Kidney (tissue), 14 donors: Measurements from ENCODE around the gene ARFGEF3. TPM values are rescaled to one million over a fixed set of nuclear protein-coding genes. Genes with fewer than 3 reads are reported as not detected.
A peak's percentile ranks its signal among the peaks of the same experiment; 100 is the strongest.

Experiments
- DNase-seq, 5 donors: peaks; one replicate each; pipeline ENCODE4 v3.0.0-alpha.2; 2013 to 2020
- FAIRE-seq: peaks from 2 replicates; lab custom pipeline; 2012; peaks lifted over from hg19 to GRCh38; lab: Jason Lieb, UNC
- H3K27ac ChIP-seq, 2 donors: one replicate each; pipeline ENCODE4 v1.7.0; 2013; ENCODE audit warnings: low read depth in 2 of 2, low read length in 2 of 2, inconsistent platforms in 1 of 2
- H3K27me3 ChIP-seq: one replicate; pipeline ENCODE4 v1.7.1; 2013; ENCODE audit warnings: low read length, inconsistent platforms; ENCODE audit not compliant: control insufficient read depth, insufficient read depth
- H3K36me3 ChIP-seq, 3 donors: one replicate each; pipeline versions ENCODE4 v1.7.0 to v1.7.1; 2013; ENCODE audit warnings: low read length in 3 of 3, control low read depth in 1 of 3, inconsistent platforms in 1 of 3; ENCODE audit not compliant: insufficient read depth in 3 of 3, control insufficient read depth in 2 of 3
- H3K4me1 ChIP-seq, 3 donors: one replicate each; pipeline versions ENCODE4 v1.7.0 to v1.7.1; 2013; ENCODE audit warnings: low read length in 3 of 3, inconsistent platforms in 1 of 3, low read depth in 1 of 3; ENCODE audit not compliant: control insufficient read depth in 2 of 3, insufficient read depth in 2 of 3
- H3K4me3 ChIP-seq, 3 donors: one replicate each; pipeline versions ENCODE4 v1.7.0 to v1.8.1; 2013; ENCODE audit warnings: low read length in 3 of 3, control low read depth in 1 of 3, inconsistent platforms in 1 of 3
- H3K9ac ChIP-seq, 3 donors: one replicate each; pipeline versions ENCODE4 v1.7.0 to v1.7.1; 2013; ENCODE audit warnings: low read length in 3 of 3, control low read depth in 1 of 3, inconsistent platforms in 1 of 3
- H3K9me3 ChIP-seq, 3 donors: one replicate each; pipeline versions ENCODE4 v1.7.0 to v1.7.1; 2013; ENCODE audit warnings: low read length in 3 of 3, control low read depth in 1 of 3, inconsistent platforms in 1 of 3; ENCODE audit not compliant: control insufficient read depth in 2 of 3, insufficient read depth in 1 of 3
- intact Hi-C: fragments of 100-400 bp; cut with DNase I; formaldehyde crosslinking; loops from one replicate; pipeline ENCODE4 v1.11.1; 2022
- polyA plus RNA-seq: library from polyadenylated mRNA; stranded (reverse); fragments of 350-450 nt; fragmentation: Illumina TruSeq; extraction: RNeasy Lipid Tissue Mini Kit (QIAGEN cat#74804); gene quantifications from one replicate; pipeline ENCODE4 v1.2.3, GENCODE V29; 2014; ENCODE audit warnings: low read depth, low replicate concordance; ENCODE audit not compliant: insufficient read depth
- total RNA-seq: library from RNA; stranded (reverse); fragmentation: NEBNext Ultra II Directional; extraction: Animal tissue kit (Norgen Biotek cat#: 25700); gene quantifications from one replicate; pipeline ENCODE4 v1.2.1, GENCODE V29; 2021
- TF ChIP-seq, protein P1 (sequence below): IDR thresholded peaks from 3 replicates; pipeline ENCODE4 v1.5.1; 2012; ENCODE audit warnings: mild to moderate bottlenecking, moderate library complexity, borderline replicate concordance; ENCODE audit not compliant: insufficient read depth; ENCODE audit errors: extremely low read depth
- donor health status: control.
- donor health status: control.
- donor health status: control.
- donor health status: control.
- donor health status: control.
- donor health status: DM: yes; HTN: yes; CAD: no.
- donor health status: Normal renal cell carcinoma (clear cell type).

Gene ARFGEF3
- total and polyA plus RNA-seq, 2 donors from 2014 or later: 1.2 to 7.8 TPM

GRCh38 chr6:138289739-138290138, 128.0 kb downstream of the ARFGEF3 start:
- Histone ChIP-seq H3K4me3 (no peak overlapping the region), H3K4me1 (no peaks in the 10 kb centered on the region), H3K9ac (no peak overlapping the region), H3K9me3 (no peaks in the 10 kb centered on the region), H3K27me3 (no peaks in the 10 kb centered on the region), H3K36me3 (no peaks in the 10 kb centered on the region), H3K27ac (no peak overlapping the region)
- intact Hi-C loops: no loop called here
- TF ChIP-seq, protein P1, sequence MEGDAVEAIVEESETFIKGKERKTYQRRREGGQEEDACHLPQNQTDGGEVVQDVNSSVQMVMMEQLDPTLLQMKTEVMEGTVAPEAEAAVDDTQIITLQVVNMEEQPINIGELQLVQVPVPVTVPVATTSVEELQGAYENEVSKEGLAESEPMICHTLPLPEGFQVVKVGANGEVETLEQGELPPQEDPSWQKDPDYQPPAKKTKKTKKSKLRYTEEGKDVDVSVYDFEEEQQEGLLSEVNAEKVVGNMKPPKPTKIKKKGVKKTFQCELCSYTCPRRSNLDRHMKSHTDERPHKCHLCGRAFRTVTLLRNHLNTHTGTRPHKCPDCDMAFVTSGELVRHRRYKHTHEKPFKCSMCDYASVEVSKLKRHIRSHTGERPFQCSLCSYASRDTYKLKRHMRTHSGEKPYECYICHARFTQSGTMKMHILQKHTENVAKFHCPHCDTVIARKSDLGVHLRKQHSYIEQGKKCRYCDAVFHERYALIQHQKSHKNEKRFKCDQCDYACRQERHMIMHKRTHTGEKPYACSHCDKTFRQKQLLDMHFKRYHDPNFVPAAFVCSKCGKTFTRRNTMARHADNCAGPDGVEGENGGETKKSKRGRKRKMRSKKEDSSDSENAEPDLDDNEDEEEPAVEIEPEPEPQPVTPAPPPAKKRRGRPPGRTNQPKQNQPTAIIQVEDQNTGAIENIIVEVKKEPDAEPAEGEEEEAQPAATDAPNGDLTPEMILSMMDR: peak; percentile 41
- DNase-seq: peak in 3 of 5 donors; percentile 29 to 37 (median 35)
- no peak for FAIRE-seq

DNA sequence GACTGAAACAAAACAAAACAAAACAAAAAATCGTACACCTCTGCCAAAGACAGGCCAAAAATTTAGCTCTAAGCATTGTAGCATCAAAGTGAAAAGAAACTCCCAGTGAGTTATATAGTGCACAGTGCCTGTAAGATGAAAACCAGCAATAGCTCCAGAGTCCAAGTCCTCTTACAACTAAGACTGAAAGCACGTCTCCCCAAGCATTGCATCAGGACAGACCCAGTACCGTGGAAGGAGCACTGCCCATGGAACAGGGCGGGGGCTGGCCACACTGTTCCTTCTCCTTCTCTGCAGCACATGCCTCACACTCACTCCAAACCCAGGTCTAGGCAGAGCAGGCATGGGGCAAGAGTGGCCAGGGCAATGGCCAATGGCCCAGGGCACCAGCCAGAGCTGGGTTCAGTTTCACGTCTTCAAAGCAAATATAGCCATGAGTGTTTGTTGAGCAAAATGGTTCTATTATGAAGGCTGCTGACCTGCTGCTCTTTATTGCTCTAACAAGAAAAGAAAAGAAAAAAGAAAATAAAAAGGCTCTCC, 128.8 kb downstream of the ARFGEF3 start:
- no peak for DNase-seq
- Histone ChIP-seq H3K9me3 (no peaks in the 10 kb centered on the region), H3K27me3 (no peaks in the 10 kb centered on the region), H3K4me3 (no peak overlapping the region), H3K36me3 (no peaks in the 10 kb centered on the region), H3K4me1 (no peaks in the 10 kb centered on the region), H3K27ac (no peak overlapping the region), H3K9ac (no peak overlapping the region)
- intact Hi-C loops: no loop called here
- FAIRE-seq: no peak
- TF ChIP-seq, protein P1: no peak

DNA sequence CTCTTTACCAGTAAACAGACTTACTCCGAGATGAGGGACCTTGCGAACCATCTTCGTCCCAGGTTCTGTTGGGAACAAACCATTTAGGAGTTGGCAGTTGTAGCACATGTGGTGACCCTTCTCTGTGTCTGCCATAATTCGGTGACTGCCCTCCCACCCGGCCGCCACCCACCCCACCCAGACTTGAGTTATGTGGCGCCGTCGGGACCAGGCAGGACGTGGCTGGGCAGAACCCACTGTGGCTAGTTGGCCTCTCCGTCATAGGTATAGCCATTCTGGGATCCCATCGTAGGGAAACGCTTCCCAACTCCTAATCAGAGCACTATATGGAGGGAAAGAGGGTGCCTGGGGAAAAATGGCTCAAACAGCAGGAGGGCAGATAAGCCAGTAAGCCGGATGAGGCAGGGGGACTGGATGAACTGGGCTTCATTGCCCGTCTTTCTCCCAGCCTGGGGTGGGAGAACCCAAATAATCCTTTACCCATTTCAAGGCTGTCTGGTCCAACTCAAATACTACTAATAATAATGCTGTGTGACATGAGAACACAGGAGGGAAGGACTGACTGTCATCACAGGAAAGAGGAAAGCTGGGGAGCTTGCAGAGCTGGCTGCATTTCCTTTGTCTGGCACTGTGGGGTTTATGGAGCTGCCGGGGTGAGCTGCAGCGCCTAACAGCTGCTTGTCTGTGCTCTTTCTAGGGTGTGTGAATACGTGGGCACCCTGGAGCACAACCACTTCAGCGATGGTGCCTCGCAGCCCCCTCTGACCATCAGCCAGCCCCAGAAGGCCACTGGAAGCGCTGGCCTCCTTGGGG, 129.5 kb downstream of the ARFGEF3 start:
- DNase-seq: no peak
- intact Hi-C loops: no loop called here
- Histone ChIP-seq H3K36me3 (no peaks in the 10 kb centered on the region), H3K4me3 (no peak overlapping the region), H3K9me3 (no peaks in the 10 kb centered on the region), H3K9ac (no peak overlapping the region), H3K4me1 (no peaks in the 10 kb centered on the region), H3K27ac (no peak overlapping the region), H3K27me3 (no peaks in the 10 kb centered on the region)
- no peak for FAIRE-seq
- TF ChIP-seq, protein P1: no peak
